ENCODE results near the gene TMEM94.

- TF ChIP-seq CTCF (IDR thresholded peaks at IDR 0.05; ENCODE audit: low read length) (no peak), EZH2phosphoT487 (IDR thresholded peaks at IDR 0.05; ENCODE audit: low read length) (no peak)
Measured at GRCh38 chr17:75476271-75476671, 19.8 kb downstream of the TMEM94 start.

All from MM.1S (cell line).